A673 (cell line): ENCODE results near the gene GPR68. TPM values are rescaled to one million over a fixed set of nuclear protein-coding genes. Genes with fewer than 3 reads are reported as not detected.

Experiments used
- BruUV-seq: library from RNA; stranded (reverse); fragments of 400-500 nt; replicated peaks from 2 replicates; lab custom pipeline; 2021; lab: Mats Ljungman, UMichigan
- CTCF ChIA-PET: fragments of 300-600 bp; sonication (Branson Sonifier 250); formaldehyde crosslinking; loops from one replicate; lab custom pipeline; 2022; ENCODE audit warnings: antibody characterized with exemption; lab: Charles Lee
- POLR2A ChIA-PET: fragments of 300-600 bp; sonication (Branson Sonifier 250); formaldehyde crosslinking; loops from one replicate; lab custom pipeline; 2022; ENCODE audit warnings: antibody characterized with exemption; ENCODE audit not compliant: low non-redundant PET; lab: Charles Lee
- DNase-seq: peaks from one replicate; pipeline ENCODE4 v3.0.0-alpha.2; 2015; ENCODE audit warnings: low spot score
- H3K27ac ChIP-seq: fragments of 200-600 bp; sonication (generic); 2 replicates; pipeline ENCODE4 v1.5.1; 2016; ENCODE audit warnings: mixed run types, low read depth, mild to moderate bottlenecking, mixed read lengths, antibody characterized with exemption, low read length; ENCODE audit not compliant: poor library complexity, severe bottlenecking
- H3K27me3 ChIP-seq: fragments of 200-600 bp; sonication (generic); replicated peaks from 2 replicates; pipeline ENCODE4 v1.6.1; 2017; ENCODE audit warnings: mixed run types, low read depth, mild to moderate bottlenecking, mixed read lengths, antibody characterized with exemption, low read length; ENCODE audit not compliant: insufficient read depth, poor library complexity
- H3K36me3 ChIP-seq: fragments of 200-600 bp; sonication (generic); 2 replicates; pipeline ENCODE4 v1.6.1; 2016; ENCODE audit warnings: mixed run types, mild to moderate bottlenecking, mixed read lengths, antibody characterized with exemption, low read length; ENCODE audit not compliant: insufficient read depth, poor library complexity, severe bottlenecking
- H3K4me1 ChIP-seq: fragments of 200-600 bp; sonication (generic); 2 replicates; pipeline ENCODE4 v1.6.1; 2017; ENCODE audit warnings: mixed run types, mild to moderate bottlenecking, mixed read lengths, antibody characterized with exemption, low read length; ENCODE audit not compliant: insufficient read depth, poor library complexity, severe bottlenecking
- H3K4me3 ChIP-seq: fragments of 200-600 bp; sonication (generic); 2 replicates; pipeline ENCODE4 v1.5.1; 2016; ENCODE audit warnings: low read depth, mixed run types, mild to moderate bottlenecking, mixed read lengths, low read length; ENCODE audit not compliant: poor library complexity, severe bottlenecking
- H3K9me3 ChIP-seq: fragments of 200-600 bp; sonication (generic); 2 replicates; pipeline ENCODE4 v1.6.1; 2016; ENCODE audit warnings: mixed run types, low read depth, mild to moderate bottlenecking, mixed read lengths, antibody characterized with exemption, low read length; ENCODE audit not compliant: poor library complexity, severe bottlenecking
- CTCF ChIP-seq: fragments of 300-800, 200-600 bp; sonication (generic); conservative IDR thresholded peaks from 2 replicates; pipeline ENCODE4 v1.5.1; 2017; ENCODE audit warnings: low read depth, mild to moderate bottlenecking, antibody characterized with exemption, low read length, moderate library complexity, mixed read lengths
- EZH2 ChIP-seq: fragments of 200-600 bp; sonication (generic); IDR thresholded peaks from 2 replicates; pipeline ENCODE4 v1.6.1; 2017; ENCODE audit warnings: borderline replicate concordance, low read depth, mild to moderate bottlenecking, mixed read lengths, antibody characterized with exemption, low read length; ENCODE audit not compliant: poor library complexity, severe bottlenecking
- intact Hi-C: fragments of 100-400 bp; cut with micrococcal nuclease; formaldehyde crosslinking; loops from one replicate; pipeline ENCODE4 v1.10.0; 2022; ENCODE audit not compliant: unreplicated experiment
- total RNA-seq: library from RNA; stranded (reverse); gene quantifications from 2 replicates; pipeline ENCODE4 v1.2.3, GENCODE V29; 2021

GPR68 gene
- total RNA-seq, 1 experiment from 2014 or later = 0.30 TPM

GRCh38 chr14:91255026-91255695 lies 10.7 kb upstream of the GPR68 start:
- no peak for DNase-seq
- CTCF ChIA-PET = no interaction called here
- no TSS peak for BruUV-seq
- Histone ChIP-seq H3K4me3 (no peak overlapping the region), H3K27ac (no peak overlapping the region), H3K27me3 (no peaks in the 10 kb centered on the region), H3K4me1 (peaks cover 13% of the 10 kb centered on the region), H3K36me3 (no peaks in the 10 kb centered on the region), H3K9me3 (no peaks in the 10 kb centered on the region)
- intact Hi-C loops = no loop called here
- POLR2A ChIA-PET = no interaction called here
- TF ChIP-seq CTCF = no peak
- TF ChIP-seq EZH2 = no peak

GRCh38 chr14:91254461-91254860 lies 10.0 kb upstream of the GPR68 start:
- TF ChIP-seq CTCF (no peak), EZH2 (no peak)
- Histone ChIP-seq H3K4me3 (no peak overlapping the region), H3K4me1 (peaks cover 13% of the 10 kb centered on the region), H3K27ac (no peak overlapping the region), H3K9me3 (no peaks in the 10 kb centered on the region), H3K36me3 (no peaks in the 10 kb centered on the region), H3K27me3 (no peaks in the 10 kb centered on the region)
- BruUV-seq = no TSS peak
- CTCF ChIA-PET = no interaction called here
- DNase-seq = no peak
- POLR2A ChIA-PET = no interaction called here
- intact Hi-C loops = no loop called here

- TF ChIP-seq CTCF (no peak), EZH2 (no peak)
- Histone ChIP-seq H3K27ac (no peak overlapping the region), H3K27me3 (no peaks in the 10 kb centered on the region), H3K9me3 (no peaks in the 10 kb centered on the region), H3K36me3 (no peaks in the 10 kb centered on the region), H3K4me1 (peaks cover 13% of the 10 kb centered on the region), H3K4me3 (peak overlapping the region; percentile 53)
- intact Hi-C loops = no loop called here
- DNase-seq = no peak
- BruUV-seq = no TSS peak
- POLR2A ChIA-PET = no interaction called here
- CTCF ChIA-PET = no interaction called here
These were observed 9.4 kb upstream of the GPR68 start for GRCh38 chr14:91253795-91254323.
